A673 (cell line): ENCODE measurements around the gene NUDT21.

ENCODE experiments used
- CTCF ChIP-seq: fragments of 300-800, 200-600 bp; sonication (generic); conservative IDR thresholded peaks from 2 replicates; pipeline ENCODE4 v1.5.1; 2017; ENCODE audit warnings: low read depth, mild to moderate bottlenecking, antibody characterized with exemption, low read length, moderate library complexity, mixed read lengths
- EZH2 ChIP-seq: fragments of 200-600 bp; sonication (generic); IDR thresholded peaks from 2 replicates; pipeline ENCODE4 v1.6.1; 2017; ENCODE audit warnings: borderline replicate concordance, low read depth, mild to moderate bottlenecking, mixed read lengths, antibody characterized with exemption, low read length; ENCODE audit not compliant: poor library complexity, severe bottlenecking

GRCh38 chr16:56421976-56422669, 29.0 kb downstream of the NUDT21 start:
- TF ChIP-seq CTCF (no peak), EZH2 (no peak)
